PC-3 (cell line): ENCODE results near the gene UGT1A9. TPM values are rescaled to one million over a fixed set of nuclear protein-coding genes. Genes with fewer than 3 reads are reported as not detected.
"Not testable (repeated sequence)": the region's sequence is repeated elsewhere in the genome, so short reads cannot be mapped to it uniquely, and the experiment has no call there.

Source experiments
- ATAC-seq: fragments of 200-7000 bp; cut with Tn5 transposase; 2 replicates; pipeline ENCODE4 v1.9.1; 2020; ENCODE audit warnings: mild to moderate bottlenecking, moderate library complexity
- BruUV-seq: library from RNA; stranded (reverse); fragments of 400-500 nt; replicated peaks from 2 replicates; lab custom pipeline; 2021; lab: Mats Ljungman, UMichigan
- CTCF ChIA-PET: fragments of 300-600 bp; sonication (Branson Sonifier 250); formaldehyde crosslinking; loops from one replicate; lab custom pipeline; 2022; ENCODE audit warnings: antibody characterized with exemption; lab: Charles Lee
- POLR2A ChIA-PET: fragments of 300-600 bp; sonication (Branson Sonifier 250); formaldehyde crosslinking; loops from one replicate; lab custom pipeline; 2022; ENCODE audit warnings: antibody characterized with exemption; ENCODE audit not compliant: unreplicated experiment; lab: Charles Lee
- DNase-seq: peaks from one replicate; pipeline ENCODE4 v3.0.0-alpha.2; 2015
- H2AFZ ChIP-seq: fragments of 300-600 bp; sonication (generic); 2 replicates; pipeline ENCODE4 v1.6.0; 2016; ENCODE audit warnings: antibody characterized with exemption, low read length
- H3F3A ChIP-seq: fragments of 300-600 bp; sonication (generic); one replicate; pipeline ENCODE4 v1.6.0; 2017; ENCODE audit warnings: antibody characterized with exemption, low read length, control low read depth, mild to moderate bottlenecking; ENCODE audit not compliant: unreplicated experiment
- H3K27ac ChIP-seq: fragments of 300-600 bp; sonication (generic); 2 replicates; pipeline ENCODE4 v1.5.1; 2016; ENCODE audit warnings: mild to moderate bottlenecking, low read length
- H3K27me3 ChIP-seq: fragments of 300-600 bp; sonication (generic); 2 replicates; pipeline ENCODE4 v1.6.1; 2016; ENCODE audit warnings: low read length, mixed read lengths
- H3K36me3 ChIP-seq: fragments of 300-600 bp; sonication (generic); 2 replicates; pipeline ENCODE4 v1.6.1; 2016; ENCODE audit warnings: low read depth, mixed run types, low read length, mixed read lengths
- H3K4me1 ChIP-seq: fragments of 300-600 bp; sonication (generic); 2 replicates; pipeline ENCODE4 v1.5.1; 2016; ENCODE audit warnings: low read length; ENCODE audit not compliant: insufficient read depth
- H3K4me2 ChIP-seq: fragments of 300-600 bp; sonication (generic); 2 replicates; pipeline ENCODE4 v1.6.0; 2016; ENCODE audit warnings: low read length
- H3K4me3 ChIP-seq: fragments of 300-600 bp; sonication (generic); 2 replicates; pipeline ENCODE4 v1.5.1; 2016; ENCODE audit warnings: mild to moderate bottlenecking, low read length, mixed read lengths
- H3K79me2 ChIP-seq: fragments of 300-600 bp; sonication (generic); 2 replicates; pipeline ENCODE4 v1.6.1; 2017; ENCODE audit warnings: low read length, mixed read lengths
- H3K9ac ChIP-seq: fragments of 300-600 bp; sonication (generic); 2 replicates; pipeline ENCODE4 v1.6.0; 2016; ENCODE audit warnings: mild to moderate bottlenecking, low read length
- H3K9me2 ChIP-seq: fragments of 300-600 bp; sonication (generic); replicated peaks from 2 replicates; pipeline ENCODE4 v1.6.1; 2016; ENCODE audit warnings: mixed run types, low read length, mixed read lengths
- H3K9me3 ChIP-seq: fragments of 300-600 bp; sonication (generic); 2 replicates; pipeline ENCODE4 v1.6.1; 2016; ENCODE audit warnings: low read length, mixed read lengths
- H4K20me1 ChIP-seq: fragments of 300-600 bp; sonication (generic); 2 replicates; pipeline ENCODE4 v1.6.1; 2016; ENCODE audit warnings: low read length, mixed read lengths
- EZH2 ChIP-seq: fragments of 300-600 bp; sonication (generic); IDR thresholded peaks from one replicate; pipeline ENCODE4 v1.6.1; 2017; ENCODE audit warnings: antibody characterized with exemption, mild to moderate bottlenecking, low read length; ENCODE audit not compliant: unreplicated experiment
- EZH2phosphoT487 ChIP-seq: fragments of 300-600 bp; sonication (generic); IDR thresholded peaks from 2 replicates; pipeline ENCODE4 v1.6.1; 2018; ENCODE audit warnings: mild to moderate bottlenecking, antibody characterized with exemption, low read length, borderline replicate concordance
- intact Hi-C: fragments of 100-400 bp; cut with micrococcal nuclease; formaldehyde crosslinking; loops from 2 replicates; pipeline ENCODE4 v1.9.0; 2023
- total RNA-seq: library from RNA; depleted of rRNA; stranded (reverse); fragments of >200 nt; gene quantifications from 2 replicates; pipeline ENCODE4 v1.2.3, GENCODE V29; 2014
- TF ChIP-seq, protein P1 (sequence below): fragments of 300-600 bp; sonication (generic); conservative IDR thresholded peaks from 2 replicates; pipeline ENCODE4 v1.5.1; 2017; ENCODE audit warnings: antibody characterized with exemption, low read depth, mild to moderate bottlenecking, low read length

Gene UGT1A9
- total RNA-seq, 1 experiment from 2014 or later, result not detected

DNA sequence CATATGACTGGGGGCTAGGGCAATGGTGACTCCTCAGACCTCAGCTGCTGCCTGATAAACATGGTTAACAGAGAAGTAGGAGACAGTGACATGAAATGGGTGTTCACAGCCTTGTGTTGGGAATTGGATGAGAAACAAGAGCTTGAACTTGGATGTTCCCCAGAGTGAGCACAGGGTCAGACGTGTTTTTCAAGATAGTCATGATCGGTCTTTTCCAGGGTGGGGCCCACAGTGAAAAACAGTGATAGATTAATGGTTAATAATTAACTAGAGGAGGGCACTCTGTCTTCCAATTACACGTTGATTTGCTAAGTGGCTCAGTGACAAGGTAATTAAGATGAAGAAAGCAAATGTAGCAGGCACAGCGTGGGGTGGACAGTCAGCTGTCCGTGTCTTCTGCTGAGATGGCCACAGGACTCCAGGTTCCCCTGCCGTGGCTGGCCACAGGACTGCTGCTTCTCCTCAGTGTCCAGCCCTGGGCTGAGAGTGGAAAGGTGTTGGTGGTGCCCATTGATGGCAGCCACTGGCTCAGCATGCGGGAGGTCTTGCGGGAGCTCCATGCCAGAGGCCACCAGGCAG is 57.1 kb downstream of the UGT1A9 start, which contains the start of gene UGT1A3:
TSS of gene UGT1A3 (plus strand) at position 320 of the 579 bp plus-strand sequence. CDS start at position 405, 85 bp downstream.
- ATAC-seq, result no peak

DNA sequence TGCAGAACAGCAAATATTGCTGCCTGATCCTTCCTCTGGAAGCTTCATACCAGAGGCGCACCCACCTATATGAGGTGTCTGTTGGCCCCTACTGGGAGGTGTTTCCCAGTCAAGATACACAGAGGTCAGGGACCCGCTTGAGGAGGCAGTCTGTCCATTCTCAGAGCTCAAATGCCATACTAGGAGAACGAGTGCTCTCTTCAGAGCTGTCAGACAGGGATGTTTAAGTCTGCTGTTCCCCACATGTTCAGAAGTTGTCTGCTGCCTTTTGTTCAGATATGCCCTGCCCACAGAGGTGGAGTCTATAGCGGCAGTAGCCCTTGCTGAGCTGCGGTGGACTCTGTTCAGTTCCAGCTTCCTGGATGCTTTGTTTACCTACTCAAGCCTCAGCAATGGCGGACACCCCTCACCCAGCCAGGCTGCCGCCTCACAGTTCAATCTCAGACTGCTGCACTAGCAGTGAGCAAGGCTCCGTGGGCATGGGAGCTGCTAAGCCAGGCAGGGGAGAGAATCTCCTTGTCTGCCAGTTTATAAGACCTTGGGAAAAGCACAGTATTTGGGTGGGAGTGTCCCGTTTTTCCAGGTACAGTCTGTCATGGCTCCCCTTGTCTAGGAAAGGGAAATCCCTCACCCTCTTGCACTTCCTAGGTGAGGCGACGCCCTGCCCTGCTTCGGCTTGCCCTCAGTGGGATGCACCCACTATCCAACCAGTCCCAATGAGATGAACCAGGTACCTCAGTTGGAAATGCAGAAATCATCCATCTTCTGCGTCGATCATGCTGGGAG is 65.4 kb downstream of the UGT1A9 start:
- DNase-seq, H3K27ac ChIP-seq, POLR2A ChIA-PET, H2AFZ ChIP-seq, H4K20me1 ChIP-seq, H3K4me3 ChIP-seq, intact Hi-C loops, H3K9me3 ChIP-seq, H3K79me2 ChIP-seq, CTCF ChIA-PET, H3K9me2 ChIP-seq, H3K4me1 ChIP-seq, H3F3A ChIP-seq, H3K27me3 ChIP-seq, H3K9ac ChIP-seq, H3K4me2 ChIP-seq, H3K36me3 ChIP-seq, ATAC-seq, BruUV-seq: not testable (repeated sequence)

More for the DNA sequence above, 57.1 kb downstream of the UGT1A9 start, which contains the start of gene UGT1A3:
- no peak for DNase-seq
- POLR2A ChIA-PET, result no interaction called here
- no TSS peak for BruUV-seq
- Histone ChIP-seq H3K9me2 (no peaks in the 10 kb centered on the region), H3K4me3 (no peak within 1 kb of the TSS), H3F3A (no peaks in the 10 kb centered on the region), H4K20me1 (no peaks in the 10 kb centered on the region), H3K27ac (no peak within 1 kb of the TSS), H3K36me3 (no peaks in the 10 kb centered on the region), H2AFZ (no peak within 1 kb of the TSS), H3K9me3 (no peaks in the 10 kb centered on the region), H3K4me2 (no peak within 1 kb of the TSS), H3K4me1 (no peaks in the 10 kb centered on the region), H3K27me3 (no peaks in the 10 kb centered on the region), H3K9ac (no peak within 1 kb of the TSS), H3K79me2 (no peaks in the 10 kb centered on the region)
- intact Hi-C loops, result no loop called here
- CTCF ChIA-PET, result no interaction called here
- TF ChIP-seq, protein P1, sequence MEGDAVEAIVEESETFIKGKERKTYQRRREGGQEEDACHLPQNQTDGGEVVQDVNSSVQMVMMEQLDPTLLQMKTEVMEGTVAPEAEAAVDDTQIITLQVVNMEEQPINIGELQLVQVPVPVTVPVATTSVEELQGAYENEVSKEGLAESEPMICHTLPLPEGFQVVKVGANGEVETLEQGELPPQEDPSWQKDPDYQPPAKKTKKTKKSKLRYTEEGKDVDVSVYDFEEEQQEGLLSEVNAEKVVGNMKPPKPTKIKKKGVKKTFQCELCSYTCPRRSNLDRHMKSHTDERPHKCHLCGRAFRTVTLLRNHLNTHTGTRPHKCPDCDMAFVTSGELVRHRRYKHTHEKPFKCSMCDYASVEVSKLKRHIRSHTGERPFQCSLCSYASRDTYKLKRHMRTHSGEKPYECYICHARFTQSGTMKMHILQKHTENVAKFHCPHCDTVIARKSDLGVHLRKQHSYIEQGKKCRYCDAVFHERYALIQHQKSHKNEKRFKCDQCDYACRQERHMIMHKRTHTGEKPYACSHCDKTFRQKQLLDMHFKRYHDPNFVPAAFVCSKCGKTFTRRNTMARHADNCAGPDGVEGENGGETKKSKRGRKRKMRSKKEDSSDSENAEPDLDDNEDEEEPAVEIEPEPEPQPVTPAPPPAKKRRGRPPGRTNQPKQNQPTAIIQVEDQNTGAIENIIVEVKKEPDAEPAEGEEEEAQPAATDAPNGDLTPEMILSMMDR, result no peak
- TF ChIP-seq EZH2phosphoT487, result no peak
- no peak for TF ChIP-seq EZH2

DNA sequence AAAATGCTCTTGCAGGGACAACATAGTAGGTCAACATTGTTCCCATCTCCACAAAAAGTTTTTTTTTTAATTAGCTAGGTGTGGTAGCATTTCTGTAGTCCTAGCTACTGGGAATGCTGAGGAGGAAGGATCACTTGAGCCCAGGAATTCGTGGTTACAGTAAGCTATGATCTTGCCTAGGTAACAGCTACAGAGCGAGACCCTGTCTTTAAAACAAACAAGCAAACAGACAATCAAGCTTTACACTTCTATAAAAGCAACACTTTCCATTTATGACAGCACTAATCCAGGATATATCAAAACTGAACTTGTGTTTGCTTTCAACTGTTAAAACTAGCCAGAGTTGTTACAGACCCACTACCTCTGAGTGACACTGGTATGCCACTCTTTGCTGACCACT is 69.2 kb downstream of the UGT1A9 start:
- Histone ChIP-seq H4K20me1 (no peaks in the 10 kb centered on the region), H3K9me2 (no peaks in the 10 kb centered on the region), H3K4me3 (no peak overlapping the region), H3K79me2 (no peaks in the 10 kb centered on the region), H3K4me1 (no peaks in the 10 kb centered on the region), H3F3A (no peaks in the 10 kb centered on the region), H3K9ac (no peak overlapping the region), H2AFZ (no peak overlapping the region), H3K9me3 (no peaks in the 10 kb centered on the region), H3K36me3 (no peaks in the 10 kb centered on the region), H3K27ac (no peak overlapping the region), H3K4me2 (no peak overlapping the region), H3K27me3 (no peaks in the 10 kb centered on the region)
- TF ChIP-seq EZH2phosphoT487 (no peak), EZH2 (no peak)
- TF ChIP-seq, protein P1, result no peak
- intact Hi-C loops, result no loop called here
- ATAC-seq (no peak), DNase-seq (no peak)
- CTCF ChIA-PET, result no interaction called here
- POLR2A ChIA-PET, result interaction anchor here (0.5 kb wide), 1 partner anchor 267 kb away, joined by 4 read pairs; no protein-coding TSS in a partner anchor
- BruUV-seq, result no TSS peak
